Memory B cell (primary cell): Measurements from ENCODE around the gene SCN1B.

Experiments used
- ATAC-seq: fragments of 150-1000 bp; cut with Tn5 transposase; 2 replicates; pipeline ENCODE4 v1.10.0; 2021; ENCODE audit warnings: low read depth, mild to moderate bottlenecking, moderate library complexity
- DNase-seq, 2 donors: peaks; one replicate each; pipeline ENCODE4 v3.0.0; 2022; ENCODE audit warnings: low spot score in 2 of 2
- H3K27ac Mint-ChIP-seq: one replicate; pipeline ENCODE4 v1.8.0; 2022; ENCODE audit warnings: mild to moderate bottlenecking, moderate library complexity, mixed read lengths
- H3K27me3 Mint-ChIP-seq: one replicate; pipeline ENCODE4 v1.8.0; 2022; ENCODE audit warnings: mixed read lengths
- H3K36me3 Mint-ChIP-seq: one replicate; pipeline ENCODE4 v1.8.0; 2022; ENCODE audit warnings: mild to moderate bottlenecking, mixed read lengths
- H3K4me1 Mint-ChIP-seq: one replicate; pipeline ENCODE4 v1.8.0; 2022; ENCODE audit warnings: mixed read lengths
- H3K4me3 Mint-ChIP-seq: one replicate; pipeline ENCODE4 v1.8.0; 2022; ENCODE audit warnings: mild to moderate bottlenecking, moderate library complexity, mixed read lengths
- H3K9me3 Mint-ChIP-seq: one replicate; pipeline ENCODE4 v1.8.0; 2022; ENCODE audit warnings: mixed read lengths

Gene SCN1B

GRCh38 chr19:35083691-35084508, 53.6 kb downstream of the SCN1B start:
- Mint-ChIP-seq H3K4me1 (peaks cover 48% of the 10 kb centered on the region), H3K9me3 (no peaks in the 10 kb centered on the region), H3K27ac (peak overlapping the region; percentile 80), H3K4me3 (peak overlapping the region; percentile 27), H3K36me3 (peaks cover 2% of the 10 kb centered on the region), H3K27me3 (peaks cover 5% of the 10 kb centered on the region)
- DNase-seq: no peak
- peak; percentile 57 for ATAC-seq

GRCh38 chr19:35084509-35084762, 54.2 kb downstream of the SCN1B start:
- Mint-ChIP-seq H3K27me3 (no peaks in the 10 kb centered on the region), H3K4me3 (peak overlapping the region; percentile 27), H3K36me3 (peaks cover 2% of the 10 kb centered on the region), H3K9me3 (no peaks in the 10 kb centered on the region), H3K27ac (peak overlapping the region; percentile 80), H3K4me1 (peaks cover 43% of the 10 kb centered on the region)
- ATAC-seq (no peak), DNase-seq (no peak)

GRCh38 chr19:35085947-35086346, 55.7 kb downstream of the SCN1B start:
- peak overlapping the region; percentile 67 for H3K4me3 Mint-ChIP-seq

GRCh38 chr19:35086455-35086854, 56.2 kb downstream of the SCN1B start:
- Mint-ChIP-seq H3K9me3 (no peaks in the 10 kb centered on the region), H3K4me3 (peak overlapping the region; percentile 67), H3K36me3 (peaks cover 2% of the 10 kb centered on the region), H3K27me3 (no peaks in the 10 kb centered on the region), H3K27ac (peak overlapping the region; percentile 85), H3K4me1 (peaks cover 43% of the 10 kb centered on the region)
- no peak for DNase-seq
- no peak for ATAC-seq

More at GRCh38 chr19:35085947-35086346, 55.7 kb downstream of the SCN1B start:
- no peaks in the 10 kb centered on the region for H3K9me3 Mint-ChIP-seq
- H3K4me1 Mint-ChIP-seq: peaks cover 43% of the 10 kb centered on the region
- H3K27me3 Mint-ChIP-seq: no peaks in the 10 kb centered on the region
- DNase-seq: no peak
- H3K36me3 Mint-ChIP-seq: peaks cover 2% of the 10 kb centered on the region
- peak; percentile 73 for ATAC-seq
- H3K27ac Mint-ChIP-seq: peak overlapping the region; percentile 85

GRCh38 chr19:35087393-35087792, 57.1 kb downstream of the SCN1B start:
- DNase-seq (no peak), ATAC-seq (no peak)
- H3K4me1 Mint-ChIP-seq: peaks cover 43% of the 10 kb centered on the region
- H3K27ac Mint-ChIP-seq: peak overlapping the region; percentile 85
- no peaks in the 10 kb centered on the region for H3K9me3 Mint-ChIP-seq
- no peak overlapping the region for H3K4me3 Mint-ChIP-seq
- H3K27me3 Mint-ChIP-seq: no peaks in the 10 kb centered on the region
- peaks cover 2% of the 10 kb centered on the region for H3K36me3 Mint-ChIP-seq

- Mint-ChIP-seq H3K27ac (no peak overlapping the region), H3K4me3 (no peak overlapping the region), H3K27me3 (no peaks in the 10 kb centered on the region), H3K4me1 (peaks cover 38% of the 10 kb centered on the region), H3K9me3 (no peaks in the 10 kb centered on the region), H3K36me3 (no peaks in the 10 kb centered on the region)
- ATAC-seq (no peak), DNase-seq (no peak)
These were observed 58.1 kb downstream of the SCN1B start for GRCh38 chr19:35088131-35088913.

GRCh38 chr19:35089554-35089953, 59.3 kb downstream of the SCN1B start:
- H3K27ac Mint-ChIP-seq: no peak overlapping the region
- DNase-seq (no peak), ATAC-seq (no peak)
- no peaks in the 10 kb centered on the region for H3K36me3 Mint-ChIP-seq
- no peak overlapping the region for H3K4me3 Mint-ChIP-seq
- H3K9me3 Mint-ChIP-seq: no peaks in the 10 kb centered on the region
- peaks cover 26% of the 10 kb centered on the region for H3K4me1 Mint-ChIP-seq
- H3K27me3 Mint-ChIP-seq: peaks cover 3% of the 10 kb centered on the region
